GM12892 (cell line): ENCODE results near the gene TMEM11.

Experiments
- POLR2A ChIP-seq: IDR thresholded peaks from 2 replicates; pipeline ENCODE4 v1.6.1; 2011; ENCODE audit warnings: low read depth, low read length, control low read depth
- POLR2AphosphoS5 ChIP-seq: IDR thresholded peaks from 2 replicates; pipeline ENCODE4 v1.6.1; 2011; ENCODE audit warnings: low read depth, low read length, control low read depth

DNA sequence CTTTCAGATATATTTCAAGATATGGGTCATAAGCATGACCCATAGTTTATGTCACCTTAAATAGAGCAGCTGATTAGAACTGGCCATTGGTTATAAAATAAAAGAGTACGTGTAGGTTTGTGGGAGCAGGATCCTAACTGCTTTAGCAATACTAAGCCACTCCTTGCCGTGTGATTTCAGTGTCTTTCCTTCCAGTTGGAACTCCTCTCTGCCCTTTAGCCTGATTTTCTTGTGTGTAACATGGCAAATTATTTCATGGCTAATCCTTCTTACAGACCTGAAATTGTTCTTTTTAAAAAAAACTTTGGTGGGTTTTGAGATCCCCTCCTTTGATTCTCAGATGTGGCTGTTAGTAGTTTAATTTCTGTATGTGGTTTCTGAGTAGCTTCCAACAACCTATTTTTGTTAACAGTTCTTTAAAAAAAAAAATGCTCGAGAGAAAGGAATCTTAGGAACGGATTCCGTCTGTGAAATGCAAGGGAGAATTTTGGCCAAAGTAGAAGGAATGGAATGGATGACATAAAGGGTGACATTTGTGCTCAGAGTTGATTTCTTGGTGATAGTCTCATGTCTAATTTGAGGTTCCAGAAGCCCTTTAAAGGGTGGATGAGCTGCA is 47.3 kb downstream of the TMEM11 start:
- no peak for TF ChIP-seq POLR2A
- TF ChIP-seq POLR2AphosphoS5, result no peak
